ENCODE data around the gene LY6G5C. TPM values are rescaled to one million over a fixed set of nuclear protein-coding genes. Genes with fewer than 3 reads are reported as not detected.
A peak's percentile ranks its signal among the peaks of the same experiment; 100 is the strongest.

LY6G5C gene
- total RNA-seq, 4 donors from 2014 or later = 1.0 to 4.4 (median 3.8) TPM; not detected in 1

DNA sequence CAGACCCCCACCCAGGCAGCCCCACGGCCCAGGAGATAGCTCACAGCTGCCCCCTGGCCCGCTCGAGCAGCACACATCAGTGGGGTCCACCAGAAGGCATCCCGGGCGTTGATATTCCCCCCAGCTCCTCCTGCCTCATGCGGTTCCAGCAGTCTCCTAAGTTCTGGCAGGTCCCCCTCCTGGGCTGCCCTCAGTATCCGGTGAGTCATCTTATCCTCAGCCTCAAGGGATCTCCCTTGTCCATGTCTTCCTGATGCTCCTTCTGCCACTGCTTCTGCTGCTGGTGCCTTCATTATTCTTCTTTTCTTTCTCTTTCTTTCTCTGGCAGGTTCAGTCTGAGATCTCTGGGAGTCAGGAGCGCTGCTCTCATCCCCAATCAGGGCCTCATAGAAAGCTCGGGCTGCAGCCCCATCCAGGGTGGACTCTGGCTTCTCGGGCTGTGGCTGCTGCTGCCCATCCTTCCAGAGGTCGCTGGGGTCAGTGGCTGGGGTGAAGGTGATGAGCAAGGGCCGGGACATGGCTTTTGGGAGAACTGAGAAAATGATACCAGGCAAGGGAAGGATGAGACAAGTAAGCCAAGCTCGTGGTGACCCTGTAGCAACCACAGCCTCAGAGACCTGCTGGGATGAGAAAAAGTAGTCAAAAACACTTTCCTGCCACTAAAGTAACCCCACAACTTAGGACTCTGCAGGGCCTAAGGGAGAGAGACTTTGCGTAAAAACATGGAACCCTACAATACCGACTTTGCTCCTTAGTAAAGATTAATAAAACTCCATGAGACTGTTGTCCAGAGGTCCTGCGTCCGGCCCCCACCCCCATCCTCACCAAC, 16.7 kb downstream of the LY6G5C start:
- peaks cover 8 to 19% of the 10 kb centered on the region in 2 donors for H3K4me1 ChIP-seq
- peak overlapping the region; percentile 91 to 93 for H3K4me3 ChIP-seq
- intact Hi-C loops (cut with DNase I; ENCODE audit: low total_unique reads) = no loop called here
- no peaks in the 10 kb centered on the region for H3K27me3 ChIP-seq
- H3K27ac ChIP-seq = peak overlapping the region; percentile 91 to 97
- TF ChIP-seq CTCF (IDR thresholded peaks at IDR 0.05) (no peak), POLR2A (IDR thresholded peaks at IDR 0.05) (no peak)
- no peaks in the 10 kb centered on the region for H3K36me3 ChIP-seq
- H3K9me3 ChIP-seq = no peaks in the 10 kb centered on the region
- peak; percentile 58 to 64 for DNase-seq

- H3K4me1 ChIP-seq = peaks cover 17 to 25% of the 10 kb centered on the region in 2 donors
- no peaks in the 10 kb centered on the region for H3K9me3 ChIP-seq
- no peaks in the 10 kb centered on the region for H3K36me3 ChIP-seq
- no peaks in the 10 kb centered on the region for H3K27me3 ChIP-seq
- intact Hi-C loops (cut with DNase I; ENCODE audit: low total_unique reads) = no loop called here
- no peak for TF ChIP-seq POLR2A (IDR thresholded peaks at IDR 0.05)
- TF ChIP-seq CTCF (IDR thresholded peaks at IDR 0.05) = no peak
- H3K4me3 ChIP-seq = peak overlapping the region; percentile 91 to 93
- peak overlapping the region; percentile 91 to 97 for H3K27ac ChIP-seq
- no peak for DNase-seq
Measured at GRCh38 chr6:31663126-31663960, 17.5 kb downstream of the LY6G5C start.

DNA sequence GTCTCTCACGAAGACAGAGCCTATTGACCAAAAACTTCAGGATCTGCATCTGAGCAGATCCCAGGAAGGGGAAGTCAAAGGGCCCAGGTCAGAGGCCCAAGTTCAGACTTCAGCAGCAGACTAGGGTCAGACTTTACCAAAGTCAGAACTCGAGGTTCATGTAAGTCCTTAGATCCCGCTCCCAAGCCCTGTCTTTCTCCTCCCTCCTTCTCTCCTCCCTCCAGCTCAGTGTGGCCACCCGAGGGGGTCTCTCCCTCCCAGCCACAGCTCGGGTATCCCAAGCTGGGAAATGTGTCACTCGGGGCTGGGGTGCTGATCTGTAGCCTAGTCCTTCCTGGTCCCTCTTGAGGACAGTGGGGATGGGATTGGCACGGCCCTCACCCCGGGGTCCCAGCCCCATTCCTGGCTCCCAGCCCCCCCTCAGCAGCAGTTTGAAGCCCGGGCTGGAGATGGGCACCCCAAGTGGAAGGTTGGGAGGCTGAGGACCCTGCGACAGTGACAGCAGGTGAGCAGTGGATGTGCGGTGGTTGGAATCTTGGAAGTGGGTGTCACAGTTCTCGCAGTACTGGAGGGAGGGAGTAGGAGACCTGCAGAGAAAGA, 18.6 kb downstream of the LY6G5C start:
- peaks cover 18 to 28% of the 10 kb centered on the region in 2 donors for H3K4me1 ChIP-seq

GRCh38 chr6:31661262-31662123, 19.4 kb downstream of the LY6G5C start:
- Histone ChIP-seq H3K4me3 (peak overlapping the region; percentile 58 to 71), H3K9me3 (no peaks in the 10 kb centered on the region)

More for the DNA sequence above, 18.6 kb downstream of the LY6G5C start:
- Histone ChIP-seq H3K4me3 (no peak overlapping the region), H3K36me3 (no peaks in the 10 kb centered on the region), H3K9me3 (no peaks in the 10 kb centered on the region), H3K27me3 (no peaks in the 10 kb centered on the region), H3K27ac (peak overlapping the region in 1 of 2 donors; percentile 5)
- no peak for TF ChIP-seq POLR2A (IDR thresholded peaks at IDR 0.05)
- TF ChIP-seq CTCF (IDR thresholded peaks at IDR 0.05) = no peak
- DNase-seq = no peak
- intact Hi-C loops (cut with DNase I; ENCODE audit: low total_unique reads) = no loop called here

More at GRCh38 chr6:31661262-31662123, 19.4 kb downstream of the LY6G5C start:
- TF ChIP-seq CTCF (IDR thresholded peaks at IDR 0.05) = no peak
- TF ChIP-seq POLR2A (IDR thresholded peaks at IDR 0.05) = no peak
- Histone ChIP-seq H3K4me1 (peaks cover 11 to 21% of the 10 kb centered on the region in 2 donors), H3K27me3 (no peaks in the 10 kb centered on the region), H3K27ac (peak overlapping the region; percentile 81 to 91), H3K36me3 (no peaks in the 10 kb centered on the region)
- intact Hi-C loops (cut with DNase I; ENCODE audit: low total_unique reads) = no loop called here
- DNase-seq = no peak
